ENCODE measurements around the gene TMEM200A.
A peak's percentile ranks its signal among the peaks of the same experiment; 100 is the strongest.

Gene TMEM200A

DNA sequence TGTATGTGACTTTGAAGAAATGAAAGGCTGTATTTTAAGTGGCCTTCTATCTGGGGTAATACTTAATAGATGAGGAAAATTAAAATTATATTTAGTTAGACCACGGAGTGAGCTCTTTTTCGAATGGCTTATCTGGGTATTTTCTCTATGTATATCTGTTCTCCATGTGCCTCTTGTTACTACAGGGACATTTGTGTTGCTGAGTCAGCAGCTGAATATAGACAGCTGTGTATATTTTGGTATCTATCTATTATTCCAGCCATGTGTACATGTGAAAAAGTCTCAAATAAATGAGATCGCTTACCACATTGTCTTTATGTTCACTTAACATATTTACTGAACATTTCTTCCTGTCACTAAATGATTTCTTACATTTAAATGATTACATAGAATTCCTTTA lies 57.2 kb downstream of the TMEM200A start:
- no peak for DNase-seq (ENCODE audit: low read depth in 2 of 3, low spot score in 1 of 3)

DNA sequence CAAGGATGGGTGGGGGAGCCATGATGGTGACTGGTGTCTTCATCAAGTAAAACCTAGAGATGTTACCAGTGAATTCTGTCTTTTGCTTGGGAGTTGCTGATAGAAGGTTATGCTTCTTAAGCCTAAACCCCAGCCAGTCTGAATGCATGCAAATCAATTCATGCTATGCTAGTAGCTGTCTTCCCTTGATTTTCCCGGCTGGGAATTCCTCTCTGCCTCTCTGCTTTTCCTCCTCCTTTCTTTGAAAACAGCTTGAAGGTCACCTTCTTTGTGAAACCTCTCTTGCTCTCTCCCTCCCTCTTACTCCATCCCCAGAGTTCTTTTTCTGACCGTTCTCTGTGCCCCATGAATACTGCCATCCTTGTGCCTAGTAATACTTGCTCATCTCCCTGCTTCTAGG lies 58.9 kb downstream of the TMEM200A start:
- DNase-seq (ENCODE audit: low read depth in 2 of 3, low spot score in 1 of 3) = no peak

DNA sequence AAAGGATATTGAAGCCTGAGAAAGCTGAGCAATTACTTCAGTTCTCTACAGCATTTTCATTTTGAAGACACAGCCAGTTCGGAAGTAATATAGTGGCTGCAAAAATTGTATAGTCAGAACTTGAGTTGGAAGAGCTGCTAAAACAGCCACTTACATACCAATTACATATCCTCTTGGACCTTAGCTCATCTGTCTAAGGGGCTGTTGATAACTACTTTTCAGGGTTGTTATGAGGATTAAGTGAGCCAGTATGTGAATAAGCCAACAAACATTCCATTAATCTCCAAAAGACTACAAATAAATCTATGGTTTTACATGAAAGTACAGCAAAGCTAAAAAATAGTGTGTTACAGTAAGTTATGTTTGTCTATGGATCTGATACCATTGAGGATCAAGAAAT lies 59.7 kb downstream of the TMEM200A start:
- no peak for DNase-seq (ENCODE audit: low read depth in 2 of 3, low spot score in 1 of 3)

DNA sequence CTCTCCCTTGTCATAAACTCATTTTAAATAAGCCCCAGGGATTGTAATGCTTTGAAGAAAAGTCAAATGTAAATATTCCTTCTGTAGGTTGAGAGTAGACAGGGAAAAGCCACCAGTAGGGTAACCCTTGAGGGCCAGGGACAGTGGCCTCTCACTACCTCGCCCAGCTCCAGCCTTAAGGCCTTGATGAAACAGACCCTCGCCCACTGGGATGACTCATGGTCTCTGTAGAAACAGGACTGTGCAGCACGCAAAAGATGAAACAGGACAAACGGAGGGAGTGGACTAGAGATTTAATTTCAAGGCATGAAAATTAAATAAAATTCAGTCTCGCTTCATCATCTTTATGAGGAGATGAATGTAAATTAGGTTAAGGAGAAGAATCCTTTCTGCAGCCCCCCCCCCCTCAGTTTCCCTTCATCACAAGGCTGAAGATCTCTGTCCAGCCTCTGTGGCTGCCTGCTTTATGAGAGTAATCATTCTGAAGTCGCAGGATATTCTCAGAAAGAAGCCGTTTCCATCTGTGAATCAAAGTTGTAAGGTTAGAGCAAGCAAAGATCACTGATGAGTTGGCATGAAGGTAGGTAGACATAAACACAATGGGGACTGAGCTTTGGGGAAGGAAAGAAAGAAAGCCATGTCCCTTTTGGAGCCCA lies 60.4 kb downstream of the TMEM200A start:
- DNase-seq (ENCODE audit: low read depth in 2 of 3, low spot score in 1 of 3) = no peak

DNA sequence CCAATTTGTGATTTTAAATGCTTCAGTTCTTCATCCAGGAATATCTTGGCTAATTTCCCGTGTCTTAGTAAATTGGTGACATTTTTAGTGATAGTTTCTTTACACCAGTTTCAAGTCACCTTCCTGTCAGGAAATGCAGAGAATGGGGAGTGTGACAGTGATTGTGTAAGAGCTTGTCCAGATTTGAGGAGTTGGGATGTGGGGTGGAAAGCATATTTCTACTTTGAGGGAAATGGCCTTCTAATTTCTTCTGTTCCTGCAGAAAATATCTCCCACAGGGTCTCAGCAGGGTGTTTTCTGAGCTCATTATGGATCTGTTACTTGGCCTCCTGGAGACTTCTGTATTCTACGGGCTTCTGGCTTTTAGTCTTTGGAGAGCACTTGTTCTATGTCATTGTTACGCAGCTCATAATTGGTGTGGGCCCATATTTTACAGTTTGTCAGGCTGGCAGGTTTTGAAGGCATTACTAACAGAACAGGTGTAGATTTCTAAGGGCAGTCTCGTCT lies 65.6 kb downstream of the TMEM200A start:
- no peak for DNase-seq (ENCODE audit: low read depth in 2 of 3, low spot score in 1 of 3)

DNA sequence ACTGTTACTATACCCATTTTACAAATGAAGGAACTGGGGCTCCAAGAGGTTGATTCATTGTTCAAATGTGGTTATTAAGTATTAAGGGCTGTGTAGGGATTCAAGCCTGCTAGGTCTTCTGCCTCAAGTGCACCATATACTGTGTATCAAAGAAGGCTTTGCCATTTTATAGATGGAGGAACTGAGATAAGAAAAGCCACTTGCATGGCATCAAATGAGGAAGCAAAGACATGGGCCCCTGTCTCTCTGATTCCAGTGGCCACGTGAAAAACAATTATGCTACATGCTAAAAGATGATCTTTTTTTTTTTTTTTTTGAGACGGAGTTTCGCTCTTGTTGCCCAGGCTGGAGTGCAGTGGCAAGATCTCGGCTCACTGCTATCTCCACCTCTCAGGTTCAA lies 67.0 kb downstream of the TMEM200A start:
- DNase-seq (ENCODE audit: low read depth in 2 of 3, low spot score in 1 of 3) = no peak

DNA sequence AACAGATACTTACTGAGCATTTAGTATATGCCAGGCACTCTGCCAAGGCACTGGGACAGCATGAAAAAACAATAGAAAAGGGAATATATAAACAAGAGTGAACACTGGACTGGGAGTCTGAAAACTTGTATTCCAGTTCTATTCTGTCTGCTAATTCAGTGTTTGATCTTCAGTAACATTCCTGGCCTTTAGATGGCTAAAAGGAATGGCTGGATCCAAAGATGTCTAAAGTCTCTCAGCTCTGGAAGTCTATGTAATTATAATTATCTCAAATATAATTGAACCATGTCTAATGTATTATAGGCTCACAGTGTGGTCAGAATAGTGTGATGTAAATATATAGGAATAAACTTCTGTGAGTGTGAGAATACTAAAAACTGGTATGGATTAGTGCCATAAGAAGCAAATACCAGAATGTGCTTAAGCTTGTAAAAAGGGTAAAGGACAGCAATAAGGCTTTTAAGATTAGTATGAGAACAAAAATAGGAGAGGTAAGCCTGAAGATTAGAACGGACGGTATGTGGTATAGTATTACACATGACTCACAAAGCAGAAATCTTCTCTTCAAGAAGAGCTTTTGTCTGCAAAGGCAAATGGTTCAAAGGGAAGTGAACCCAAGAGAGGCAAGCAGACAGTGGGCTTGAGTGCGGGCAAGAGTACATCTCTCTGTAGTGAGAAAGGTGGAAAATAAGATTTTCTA lies 68.5 kb downstream of the TMEM200A start:
- DNase-seq (ENCODE audit: low read depth in 2 of 3, low spot score in 1 of 3) = no peak

DNA sequence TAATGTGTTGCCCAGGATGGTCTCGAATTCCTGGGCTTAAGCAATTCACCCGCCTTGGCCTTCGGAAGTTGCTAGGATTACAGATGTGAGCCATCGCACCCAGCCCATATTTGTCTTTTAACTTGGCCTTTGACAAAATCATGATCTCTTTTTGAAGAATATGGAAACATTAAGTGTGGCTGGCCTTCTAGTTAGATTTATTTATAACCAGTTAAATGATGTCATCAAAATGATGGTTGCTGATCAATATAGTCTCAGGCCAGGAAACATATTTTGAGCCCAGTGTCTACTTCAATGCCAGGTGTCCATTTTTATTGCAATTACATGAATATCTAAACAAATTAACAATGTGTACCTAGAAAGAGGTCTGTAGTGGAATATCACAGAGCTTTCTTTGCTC lies 69.4 kb downstream of the TMEM200A start:
- DNase-seq (ENCODE audit: low read depth in 2 of 3, low spot score in 1 of 3) = no peak

DNA sequence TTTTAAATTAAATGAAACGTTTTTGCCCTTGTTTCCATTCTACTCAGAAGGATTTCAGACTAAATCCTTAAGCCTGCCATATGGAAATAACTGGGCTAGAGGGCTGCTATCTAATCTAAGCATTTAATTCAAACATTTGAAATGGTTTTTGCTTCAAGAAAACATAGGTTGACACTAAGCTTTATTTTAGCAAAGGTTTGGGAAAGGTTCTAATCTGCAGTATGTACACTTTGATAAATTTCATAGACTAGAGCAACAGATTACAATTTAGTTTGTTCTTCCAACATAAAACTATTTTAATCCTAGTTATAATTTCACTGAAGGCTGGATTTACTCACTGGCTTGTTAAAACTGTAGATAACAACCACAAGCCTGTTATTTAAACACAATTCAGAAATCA lies 72.1 kb downstream of the TMEM200A start:
- DNase-seq (ENCODE audit: low read depth in 2 of 3, low spot score in 1 of 3) = no peak

DNA sequence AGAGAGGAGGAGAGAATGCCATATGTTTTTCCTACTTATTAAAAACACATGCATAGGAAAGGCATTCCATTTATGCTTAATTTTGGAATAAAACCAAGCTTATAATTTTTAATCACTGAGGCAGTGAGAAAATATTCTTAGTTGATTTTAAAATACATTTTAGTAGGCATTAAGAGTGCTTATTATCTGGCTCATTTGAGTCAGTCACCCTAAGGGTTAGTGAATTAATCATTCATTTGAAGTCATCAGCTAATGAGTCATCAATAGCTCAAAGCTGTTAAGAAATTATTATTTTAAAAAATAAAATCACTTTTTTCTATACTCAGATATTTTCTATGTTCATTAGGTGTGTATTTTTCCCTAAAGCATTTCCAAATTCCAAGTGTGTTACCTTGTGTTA lies 81.6 kb downstream of the TMEM200A start:
- no peak for DNase-seq (ENCODE audit: low read depth in 2 of 3, low spot score in 1 of 3)

DNA sequence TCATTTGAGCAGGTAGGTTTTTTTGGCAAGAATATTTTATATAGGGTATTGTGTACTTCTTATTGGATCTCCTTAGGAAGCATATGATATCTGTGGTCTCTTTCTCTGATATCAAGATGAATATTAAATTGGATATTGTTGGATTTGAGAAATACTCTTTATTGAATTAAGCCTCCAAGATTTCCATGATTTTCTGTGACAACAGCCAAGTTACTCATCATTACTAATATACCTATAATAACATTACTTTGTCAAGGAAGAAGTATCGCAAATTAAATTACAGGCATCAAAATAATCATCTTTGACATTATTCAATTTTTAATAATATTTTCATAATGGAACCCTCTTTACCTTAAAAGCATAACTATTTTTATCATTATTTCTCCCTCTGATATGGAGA lies 86.5 kb downstream of the TMEM200A start:
- no peak for DNase-seq (ENCODE audit: low read depth in 2 of 3, low spot score in 1 of 3)

DNA sequence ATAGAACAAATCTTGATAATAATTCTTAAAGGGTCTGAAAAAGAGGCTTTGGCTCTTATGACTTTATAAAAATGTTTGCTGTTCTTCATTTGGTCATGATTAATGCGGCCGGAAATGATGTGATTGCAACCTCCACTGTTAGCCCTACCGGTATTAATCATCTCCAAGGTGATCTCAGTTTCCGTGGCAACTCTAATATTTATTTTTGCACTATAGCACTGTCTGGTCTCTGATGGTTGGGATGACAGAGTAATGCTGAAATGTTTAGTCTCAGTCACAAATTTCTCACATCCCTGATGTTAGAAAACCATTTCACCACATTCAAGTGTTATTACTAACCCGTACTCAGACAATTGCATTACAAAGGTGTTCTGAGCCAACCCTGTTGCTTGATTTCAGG lies 87.4 kb downstream of the TMEM200A start:
- no peak for DNase-seq (ENCODE audit: low read depth in 2 of 3, low spot score in 1 of 3)

DNA sequence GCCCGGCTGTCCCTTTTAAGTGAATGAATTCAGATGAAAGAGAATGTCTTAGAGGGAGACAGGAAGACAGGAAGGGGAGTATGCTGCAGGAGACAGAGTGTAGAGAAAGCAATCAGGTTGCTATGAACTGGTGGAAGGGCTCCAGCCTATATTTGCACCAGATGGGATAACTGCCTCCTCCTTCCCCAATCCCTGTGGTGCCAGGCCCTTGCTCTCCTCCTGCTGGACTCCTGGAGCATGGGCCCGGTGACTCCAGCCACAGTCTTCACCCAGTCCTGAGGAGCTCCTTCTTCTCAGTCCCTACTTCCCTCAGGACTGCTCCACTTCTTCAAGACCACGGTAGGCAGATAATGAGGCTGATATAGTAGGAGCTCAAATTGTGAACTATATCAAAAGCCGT lies 91.8 kb downstream of the TMEM200A start:
- DNase-seq (ENCODE audit: low read depth in 2 of 3, low spot score in 1 of 3) = no peak

DNA sequence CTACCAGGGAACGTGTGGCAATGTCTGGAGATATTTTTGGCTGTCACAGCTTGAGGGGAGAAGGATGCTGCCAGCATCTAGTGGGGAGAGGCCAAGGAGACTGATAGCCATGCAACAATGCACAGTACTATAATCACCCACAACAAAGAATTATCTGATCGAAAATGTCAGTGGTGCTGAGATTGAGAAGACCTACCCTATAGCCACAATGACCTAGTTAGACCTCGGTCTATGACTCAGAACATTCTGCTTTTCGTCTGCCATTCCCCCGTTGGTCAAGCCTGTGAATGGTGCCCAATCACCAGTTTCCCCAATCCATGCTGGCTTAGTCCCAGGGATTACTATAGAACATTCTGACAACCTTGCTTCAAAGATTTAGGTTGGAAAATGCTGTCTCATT lies 93.5 kb downstream of the TMEM200A start:
- DNase-seq (ENCODE audit: low read depth in 2 of 3, low spot score in 1 of 3) = no peak

DNA sequence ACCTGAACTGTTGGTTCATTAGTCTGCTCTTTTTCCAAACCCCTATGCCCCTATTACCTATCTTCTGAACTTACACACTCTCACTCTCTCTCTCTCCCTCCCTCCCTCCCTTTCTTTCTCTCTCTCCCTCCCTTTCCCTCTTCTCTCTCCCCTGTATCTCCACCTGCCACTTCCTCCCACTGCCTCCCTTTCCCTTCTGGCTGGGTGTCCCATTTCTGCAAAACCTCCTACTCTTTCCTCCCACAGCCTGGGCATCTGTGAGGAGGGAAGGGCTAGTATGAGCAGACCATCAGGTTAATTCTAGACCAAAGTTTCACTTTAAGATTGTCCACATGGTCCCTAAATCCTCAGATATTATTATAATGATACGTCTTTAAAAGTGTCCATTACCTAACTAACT lies 95.1 kb downstream of the TMEM200A start:
- DNase-seq (ENCODE audit: low read depth in 2 of 3, low spot score in 1 of 3) = no peak

DNA sequence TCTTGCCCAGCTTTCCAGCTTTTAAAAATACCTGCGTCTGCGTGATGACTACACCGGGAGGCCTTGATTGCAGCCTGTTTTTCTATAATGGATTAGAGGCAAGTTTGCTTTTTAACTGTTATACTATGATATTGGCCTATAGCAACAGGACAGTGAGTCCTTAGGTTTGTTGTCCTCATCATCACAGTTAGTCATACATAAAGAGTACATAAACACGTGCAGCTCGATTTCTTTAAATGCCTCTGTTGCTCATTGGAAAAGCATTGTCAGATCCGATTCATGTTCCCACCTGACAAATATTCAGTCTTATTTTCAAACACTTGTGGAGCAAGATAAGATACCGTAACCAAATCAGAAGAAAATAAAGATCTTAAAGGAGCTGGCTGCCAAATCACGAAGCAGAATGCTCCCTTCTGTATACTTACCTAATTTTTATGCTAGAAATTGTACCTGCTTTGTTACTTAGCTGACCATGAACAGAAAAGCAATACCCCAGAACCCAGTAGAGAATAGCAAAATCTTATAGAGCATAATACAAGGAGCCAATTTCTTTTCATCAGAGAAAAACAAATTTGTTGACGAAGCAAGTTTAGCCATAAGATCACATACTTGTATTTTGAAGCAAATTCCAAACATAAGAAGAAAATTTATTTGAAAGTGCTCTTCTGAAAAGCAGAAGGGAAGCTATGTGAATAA lies 100.4 kb downstream of the TMEM200A start:
- no peak for DNase-seq (ENCODE audit: low read depth in 2 of 3, low spot score in 1 of 3)

DNA sequence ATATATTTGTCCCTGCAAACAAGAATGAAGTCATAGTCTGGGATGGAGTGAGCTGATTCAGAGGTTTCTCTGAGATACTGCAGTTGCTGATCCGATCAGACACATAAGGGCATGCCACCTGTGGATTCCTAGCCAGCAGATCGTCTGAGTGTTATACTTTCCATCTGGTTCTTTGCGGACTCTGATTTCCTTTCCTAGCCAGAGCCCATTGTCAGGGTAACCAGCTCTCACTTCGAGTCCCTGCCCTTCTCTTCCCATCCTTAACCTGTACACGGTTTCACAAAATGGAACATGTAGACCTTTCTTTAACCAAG lies 100.9 kb downstream of the TMEM200A start:
- DNase-seq (ENCODE audit: low read depth in 2 of 3, low spot score in 1 of 3) = no peak

DNA sequence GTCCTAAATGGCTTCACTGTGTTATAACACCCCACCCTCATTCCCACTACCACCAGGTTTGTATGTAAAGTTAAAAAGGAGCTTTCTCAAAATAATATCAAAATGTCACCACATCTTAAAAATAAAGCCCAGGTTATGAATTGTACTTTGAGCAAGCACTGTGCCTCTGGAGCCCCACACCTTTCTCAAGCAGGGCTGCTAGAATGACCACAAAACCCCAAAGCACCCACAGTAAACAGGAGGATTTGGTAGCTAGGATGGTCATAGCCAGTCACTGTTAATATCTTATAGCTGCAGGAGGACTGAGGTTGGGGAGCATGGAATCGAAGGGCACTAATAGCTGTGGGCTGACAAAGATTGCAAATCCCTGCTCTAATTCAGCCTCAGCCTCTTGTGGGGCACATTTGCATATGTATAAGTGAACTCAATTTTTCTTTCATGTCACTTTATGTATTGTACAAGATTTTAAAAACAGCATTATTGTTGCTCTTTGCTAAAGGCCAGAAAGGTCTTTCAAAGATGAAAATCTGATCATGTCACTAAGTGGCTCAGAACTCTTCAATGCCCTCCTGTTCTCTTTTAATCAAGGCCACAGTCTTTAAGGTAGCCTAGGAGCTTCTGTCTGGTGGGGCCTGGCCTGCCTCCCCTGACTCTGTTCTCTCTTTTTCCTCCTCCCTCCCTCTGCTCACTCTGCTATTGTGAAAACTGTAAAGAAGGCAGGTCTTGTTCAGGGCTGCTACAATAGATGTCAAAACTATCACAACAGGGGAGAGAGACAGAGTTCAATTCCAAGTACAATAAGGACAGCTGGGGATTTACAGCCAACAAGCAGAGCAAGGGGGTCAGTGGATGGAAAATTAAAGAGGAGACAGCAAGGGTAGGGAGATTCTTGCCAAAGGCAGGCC lies 101.6 kb downstream of the TMEM200A start:
- DNase-seq (ENCODE audit: low read depth in 2 of 3, low spot score in 1 of 3) = no peak

DNA sequence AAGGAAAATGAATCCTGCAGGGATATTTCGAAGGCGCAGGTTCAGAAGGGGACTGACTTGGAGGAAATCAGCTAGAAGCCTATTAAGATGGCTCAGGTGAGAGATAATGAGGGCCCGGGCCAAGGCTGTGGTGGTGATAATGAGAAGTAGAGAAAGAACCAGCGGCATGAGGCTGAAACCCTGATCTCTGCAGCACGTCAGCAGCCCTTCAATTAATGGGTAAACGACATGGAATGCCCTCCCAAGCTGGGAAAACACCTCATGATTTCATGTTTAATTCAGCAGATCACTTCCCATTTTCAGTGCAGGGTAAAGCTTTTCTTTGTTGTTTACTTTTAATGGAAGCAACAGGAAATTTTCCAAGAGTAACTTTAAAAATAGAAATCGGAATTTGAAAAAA lies 104.9 kb downstream of the TMEM200A start:
- no peak for DNase-seq (ENCODE audit: low read depth in 2 of 3, low spot score in 1 of 3)

DNA sequence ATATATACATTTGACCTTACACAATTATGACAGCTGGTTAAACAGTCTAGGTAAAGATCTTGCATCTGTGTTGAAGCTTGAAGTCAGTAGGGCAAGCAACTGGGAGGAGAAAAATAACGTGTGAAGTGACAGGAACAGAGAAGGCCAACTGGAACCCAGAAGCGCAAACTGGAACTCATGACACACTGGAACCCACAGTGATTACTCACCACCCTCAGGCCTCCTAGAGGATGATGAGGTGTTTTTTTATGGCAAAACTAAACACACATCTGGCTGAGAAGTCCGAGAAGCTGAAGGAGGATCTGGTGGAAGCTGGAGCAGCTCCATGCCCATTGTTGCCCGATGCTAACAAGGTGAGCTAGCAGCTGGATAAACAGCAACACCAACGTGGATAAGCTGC lies 108.1 kb downstream of the TMEM200A start:
- DNase-seq (ENCODE audit: low read depth in 2 of 3, low spot score in 1 of 3) = peak; percentile 3 to 9 (median 7)

DNA sequence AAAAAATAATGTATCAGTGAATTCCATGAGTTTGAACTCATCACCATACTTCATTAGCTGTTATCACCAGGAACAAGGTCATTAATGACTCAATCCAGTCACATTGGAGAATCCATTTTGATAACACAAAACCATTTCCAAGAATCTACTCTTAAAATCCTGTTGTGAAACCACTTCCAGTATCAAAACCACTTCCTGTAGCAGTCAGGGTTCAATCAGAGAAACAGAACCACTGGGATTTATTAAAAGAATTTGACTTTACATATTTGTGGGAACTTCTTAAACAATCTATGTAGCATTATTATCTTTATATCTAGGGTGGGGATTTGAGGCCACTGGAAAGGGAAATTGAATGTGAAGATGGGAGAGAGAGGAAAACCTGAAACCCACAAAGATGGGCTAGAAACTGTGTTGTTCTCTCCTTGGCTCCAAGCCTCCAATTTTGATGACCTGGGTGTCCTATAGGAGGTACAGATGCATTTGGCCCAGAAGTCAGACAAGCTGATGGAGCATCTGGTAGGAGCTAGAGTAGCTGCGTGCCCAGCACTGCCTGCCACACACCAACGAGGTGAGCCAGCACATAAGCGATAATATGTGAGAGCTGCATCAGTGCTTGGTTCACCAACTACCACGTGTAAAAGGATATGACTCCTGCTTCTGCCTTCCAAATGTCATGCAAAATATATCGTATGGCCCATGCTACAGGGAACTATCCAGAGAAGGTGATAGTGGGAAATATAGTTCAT lies 117.0 kb downstream of the TMEM200A start:
- no peak for DNase-seq (ENCODE audit: low read depth in 2 of 3, low spot score in 1 of 3)
